CD4-positive, alpha-beta T cell treated with Interleukin-2 at 100 ng/mL for 4 hours (primary cell): ENCODE measurements around the gene RASGRP1.

Experiments
- DNase-seq: peaks from one replicate; pipeline ENCODE4 v3.0.0-alpha.2; 2020; ENCODE audit warnings: low spot score

The RASGRP1 gene

DNA sequence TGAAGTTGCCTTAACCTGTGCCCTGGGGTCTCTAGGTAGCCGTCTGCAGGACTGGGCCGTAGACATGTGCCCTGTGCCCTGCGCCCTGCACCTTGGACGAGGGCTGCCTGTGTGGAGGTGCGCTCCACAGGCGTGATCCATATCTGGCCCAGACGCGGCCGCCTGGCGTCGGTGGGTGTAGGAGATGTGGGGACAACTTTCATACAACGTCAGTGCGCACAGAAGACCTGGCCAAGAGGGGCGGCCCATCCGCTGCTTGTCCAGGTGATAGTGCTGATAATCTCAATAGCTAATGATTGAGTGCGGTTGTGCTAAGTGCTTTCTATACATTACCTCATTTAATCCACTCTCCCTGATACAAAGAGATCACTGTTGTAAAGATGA lies 665 bp upstream of the RASGRP1 start:
- DNase-seq: no peak

DNA sequence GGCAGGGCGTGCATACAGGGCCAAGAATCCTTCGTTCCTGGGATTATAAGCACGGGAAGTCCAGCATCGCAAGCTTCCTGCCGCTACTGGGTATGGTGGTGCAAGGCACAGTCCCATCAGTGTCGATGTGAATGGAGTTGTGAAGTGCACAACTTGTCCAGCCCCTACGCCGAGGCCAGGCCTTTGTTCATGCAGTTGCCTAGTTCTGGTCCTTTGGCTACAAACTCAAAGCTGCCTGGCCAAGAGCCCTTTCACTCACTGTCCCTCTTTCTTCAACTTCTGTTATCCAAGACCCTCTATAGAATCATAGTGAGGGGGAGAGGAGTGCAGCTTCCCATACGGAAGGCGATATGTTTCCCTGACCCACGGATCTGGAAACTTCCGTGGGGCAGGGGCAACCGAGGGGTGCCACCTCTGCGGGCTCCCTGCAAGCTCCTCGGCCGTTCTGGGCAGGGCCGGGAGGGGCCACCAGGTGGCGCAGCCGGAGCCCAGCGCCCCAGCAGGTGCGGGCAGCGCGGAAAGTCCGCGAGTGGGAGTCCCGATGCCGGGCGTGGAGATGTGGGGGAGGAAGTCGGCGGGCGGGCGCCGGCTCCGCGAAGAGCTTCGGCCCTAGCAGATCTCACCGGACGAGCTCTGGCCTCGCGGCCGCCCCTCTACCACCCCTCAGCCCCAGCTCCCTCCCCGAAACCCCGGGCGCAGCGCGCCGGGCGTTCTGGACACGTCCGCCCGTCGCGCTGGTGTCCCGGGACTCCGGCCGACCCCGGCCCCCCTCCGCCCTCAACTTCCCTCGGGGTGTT lies 693 bp downstream of the RASGRP1 start:
- peak; percentile 91 for DNase-seq

DNA sequence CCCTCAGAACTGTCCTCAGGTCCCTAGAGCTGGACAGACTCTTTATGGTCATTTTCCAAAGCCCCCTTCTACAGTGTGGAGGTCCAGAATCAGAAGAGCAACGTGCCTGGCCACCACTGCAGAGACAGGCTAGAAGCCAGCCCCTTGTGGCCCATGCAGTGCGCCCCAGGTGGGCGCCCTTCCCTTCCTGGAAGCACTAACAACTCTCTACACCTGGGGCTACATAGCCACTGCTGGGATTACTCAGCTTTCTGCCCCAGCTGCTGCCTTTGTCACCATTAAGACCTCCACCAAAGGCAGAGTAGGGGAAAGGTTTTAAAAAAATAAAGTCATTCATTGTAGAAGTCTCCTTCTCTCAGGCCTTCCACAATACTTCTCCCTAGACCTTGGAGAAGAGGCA lies 2.3 kb downstream of the RASGRP1 start:
- DNase-seq: peak; percentile 40

DNA sequence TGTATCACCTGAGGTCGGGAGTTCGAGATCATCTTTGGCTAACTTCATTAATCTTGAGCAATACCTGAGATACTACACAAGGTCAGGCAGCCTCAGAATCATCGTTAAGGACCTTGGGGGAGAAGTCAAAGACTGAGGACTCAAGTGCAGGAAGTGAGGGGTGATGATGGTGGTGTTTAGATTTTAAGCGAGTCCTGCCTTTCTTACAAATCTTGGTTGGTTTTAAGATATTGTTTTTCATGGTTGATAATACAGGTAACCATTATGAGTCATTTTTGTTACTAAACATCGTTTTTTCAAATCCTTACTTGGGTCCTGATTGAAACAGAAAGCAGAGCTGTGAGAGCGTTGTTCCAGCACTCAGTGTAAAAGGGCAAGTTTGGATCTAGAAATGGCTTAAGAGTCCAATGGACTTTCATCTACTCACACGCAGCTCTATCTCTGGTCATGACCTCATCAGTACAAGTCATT lies 4.1 kb downstream of the RASGRP1 start:
- peak; percentile 72 for DNase-seq

DNA sequence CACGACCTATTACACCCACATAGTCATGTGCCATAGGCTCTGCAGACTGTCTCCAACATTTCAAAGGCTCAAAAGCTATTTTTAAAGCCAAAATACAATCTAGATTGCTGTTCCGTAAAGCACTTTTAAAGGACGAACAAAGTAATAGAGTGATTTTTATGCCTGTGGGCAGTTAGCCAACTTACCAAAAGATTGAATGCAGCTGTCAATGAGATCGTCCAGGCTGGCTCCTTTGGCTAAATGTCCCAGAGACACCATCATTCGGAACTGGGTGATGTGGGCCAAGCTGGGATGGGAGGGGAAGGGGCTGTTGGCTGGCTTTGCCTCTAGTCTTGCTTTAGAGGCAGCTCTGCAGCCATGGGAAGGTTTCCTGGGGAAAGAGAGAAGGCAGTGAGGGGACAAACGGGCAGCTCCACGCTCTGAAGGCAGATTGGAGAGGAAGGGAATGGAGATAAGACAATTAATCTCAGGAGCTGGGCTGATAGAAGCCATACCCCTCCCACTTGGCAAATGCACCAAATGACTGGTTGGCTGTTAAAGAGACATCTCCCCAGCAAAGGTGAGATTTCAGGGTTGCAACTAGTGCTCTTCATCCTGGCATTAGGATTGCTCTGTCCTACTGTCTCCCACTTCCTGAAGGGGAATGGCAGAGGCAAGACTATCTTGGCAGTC lies 4.8 kb downstream of the RASGRP1 start:
- DNase-seq: no peak

DNA sequence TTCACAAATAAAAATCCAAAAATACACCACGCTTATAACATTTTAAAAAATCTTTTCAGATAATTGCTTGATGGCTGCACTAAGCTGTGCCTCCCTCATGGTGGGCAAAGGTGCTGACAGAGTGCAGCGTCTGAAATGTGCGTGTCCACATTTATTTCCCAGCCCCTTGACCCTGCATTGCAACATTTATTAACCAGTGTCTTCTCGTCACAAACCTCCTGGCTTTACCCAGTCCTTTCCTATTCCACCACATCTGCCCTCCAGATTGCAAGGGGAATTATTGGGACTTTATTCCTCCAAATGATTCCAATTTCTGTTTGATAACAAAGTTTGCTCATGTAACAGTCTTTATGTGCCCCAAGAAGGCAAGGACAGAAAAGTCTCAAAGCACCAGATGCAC lies 5.5 kb downstream of the RASGRP1 start:
- DNase-seq: no peak

DNA sequence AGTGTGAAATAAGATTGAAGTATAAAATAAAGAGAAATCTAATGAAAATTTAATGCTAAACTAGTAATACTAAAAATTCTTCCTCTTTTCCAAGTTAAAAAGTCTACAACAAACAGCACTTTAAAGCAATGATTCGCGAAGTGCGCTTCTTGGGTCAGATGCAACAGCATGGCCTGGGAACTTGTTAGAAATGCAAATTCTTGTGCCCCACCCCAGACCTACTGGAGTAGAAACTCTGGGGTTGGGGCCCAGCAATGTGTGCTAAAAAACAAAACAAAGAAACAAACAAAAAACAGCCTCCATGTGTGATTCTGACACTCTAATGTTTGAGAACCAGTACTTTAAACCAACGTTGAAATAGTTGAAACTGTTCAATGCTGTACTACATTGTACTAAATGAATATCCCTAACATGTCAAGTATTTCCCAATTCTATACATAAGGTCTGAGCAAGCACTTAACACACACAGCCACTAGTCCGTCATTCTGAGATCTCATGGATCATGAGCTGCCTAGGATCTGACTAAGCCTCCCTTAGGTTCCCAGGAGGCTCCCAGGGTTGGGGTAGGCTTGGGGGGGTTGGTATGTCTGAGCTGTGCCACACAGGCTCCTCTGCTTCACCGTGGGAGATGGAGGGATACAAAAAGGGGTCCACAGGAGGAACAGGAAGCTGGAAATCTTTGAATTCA lies 6.1 kb downstream of the RASGRP1 start:
- DNase-seq: no peak

DNA sequence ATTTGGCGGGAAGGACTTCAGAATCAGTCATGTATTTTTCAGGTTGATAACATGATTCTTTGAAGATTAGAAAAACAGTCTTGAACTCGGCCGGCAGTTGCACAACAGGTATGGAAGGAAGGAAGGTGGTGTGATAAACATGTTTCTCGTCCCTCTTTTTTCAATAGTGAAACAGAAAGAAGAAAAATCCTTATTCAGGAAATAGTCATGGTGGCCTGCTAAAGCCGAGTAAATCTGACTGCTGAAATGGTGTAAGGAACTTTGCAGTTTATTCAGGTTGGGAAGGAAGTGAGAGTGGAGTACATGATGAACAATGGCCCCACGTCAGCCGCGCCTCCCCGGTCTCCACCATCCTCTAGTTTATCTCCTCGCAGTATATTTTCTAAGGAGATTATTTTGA lies 6.7 kb downstream of the RASGRP1 start:
- DNase-seq: no peak

DNA sequence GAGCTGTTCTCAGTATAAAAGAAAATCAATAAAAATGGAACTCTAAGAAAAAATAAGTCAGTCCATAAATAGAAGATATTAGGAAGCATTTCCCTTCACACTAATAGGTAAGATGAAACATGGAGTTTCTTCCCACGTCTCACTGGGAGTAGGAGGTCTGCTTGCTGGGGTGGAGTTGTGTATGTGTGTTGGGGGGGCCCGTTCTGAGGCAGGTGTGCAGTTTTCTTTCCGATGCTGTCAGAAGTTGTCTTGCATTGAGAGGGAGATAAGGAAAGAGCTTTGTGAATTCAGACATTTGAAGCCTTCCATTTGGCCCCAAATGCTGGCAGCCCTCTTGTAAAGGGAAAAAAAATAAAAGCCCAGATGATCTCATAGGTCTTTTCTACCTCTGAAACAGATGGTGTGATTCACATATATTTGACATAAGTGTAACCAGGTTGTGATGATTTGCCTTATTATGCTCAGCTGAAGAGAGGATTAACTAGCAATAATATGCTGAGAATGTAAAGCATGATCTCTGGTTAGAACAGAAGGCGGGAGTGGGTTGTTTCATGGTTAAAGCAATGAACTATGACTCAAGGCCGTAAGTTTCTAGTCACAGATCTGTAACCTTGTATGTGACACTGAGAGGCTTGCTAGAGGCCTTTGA lies 8.8 kb downstream of the RASGRP1 start:
- peak; percentile 79 for DNase-seq

DNA sequence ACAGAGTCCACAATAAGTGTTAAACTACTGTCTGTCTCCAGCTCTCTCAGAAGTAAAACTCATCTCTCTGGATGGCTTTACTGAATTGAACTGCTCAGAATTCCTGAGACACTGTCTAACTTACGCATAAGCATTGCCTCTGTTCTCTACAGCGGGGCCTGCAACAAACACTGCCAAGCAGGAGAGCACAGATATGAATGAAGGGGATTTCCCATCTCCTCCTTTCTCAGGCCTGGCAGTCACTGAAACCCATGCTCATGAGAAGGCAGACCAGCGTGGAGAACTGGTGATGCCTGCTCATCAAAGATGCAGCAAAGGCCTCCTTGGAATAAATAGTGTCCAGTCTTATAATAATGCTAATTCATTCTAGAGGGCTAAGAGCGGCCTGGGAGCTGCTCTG lies 10.3 kb downstream of the RASGRP1 start:
- peak; percentile 61 for DNase-seq

DNA sequence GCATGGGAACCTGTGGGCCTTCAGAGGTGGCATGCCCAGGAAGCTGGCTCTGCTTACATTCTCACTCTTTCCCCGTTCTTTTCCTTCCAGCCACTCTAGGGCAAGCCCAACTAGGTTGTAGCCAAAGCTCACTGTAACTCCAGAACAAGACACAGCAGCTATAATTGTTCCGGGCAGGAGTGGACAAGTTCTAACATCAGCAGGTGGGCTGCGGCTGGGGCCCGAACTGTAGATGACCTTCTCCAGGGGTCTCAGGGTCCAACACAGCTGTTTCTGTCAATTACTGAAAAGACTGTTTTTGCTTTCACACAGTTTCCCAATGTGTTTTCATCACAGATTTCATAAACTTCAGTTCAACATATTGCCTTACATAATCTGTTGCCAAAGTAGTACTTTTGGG lies 11.5 kb downstream of the RASGRP1 start:
- DNase-seq: no peak

DNA sequence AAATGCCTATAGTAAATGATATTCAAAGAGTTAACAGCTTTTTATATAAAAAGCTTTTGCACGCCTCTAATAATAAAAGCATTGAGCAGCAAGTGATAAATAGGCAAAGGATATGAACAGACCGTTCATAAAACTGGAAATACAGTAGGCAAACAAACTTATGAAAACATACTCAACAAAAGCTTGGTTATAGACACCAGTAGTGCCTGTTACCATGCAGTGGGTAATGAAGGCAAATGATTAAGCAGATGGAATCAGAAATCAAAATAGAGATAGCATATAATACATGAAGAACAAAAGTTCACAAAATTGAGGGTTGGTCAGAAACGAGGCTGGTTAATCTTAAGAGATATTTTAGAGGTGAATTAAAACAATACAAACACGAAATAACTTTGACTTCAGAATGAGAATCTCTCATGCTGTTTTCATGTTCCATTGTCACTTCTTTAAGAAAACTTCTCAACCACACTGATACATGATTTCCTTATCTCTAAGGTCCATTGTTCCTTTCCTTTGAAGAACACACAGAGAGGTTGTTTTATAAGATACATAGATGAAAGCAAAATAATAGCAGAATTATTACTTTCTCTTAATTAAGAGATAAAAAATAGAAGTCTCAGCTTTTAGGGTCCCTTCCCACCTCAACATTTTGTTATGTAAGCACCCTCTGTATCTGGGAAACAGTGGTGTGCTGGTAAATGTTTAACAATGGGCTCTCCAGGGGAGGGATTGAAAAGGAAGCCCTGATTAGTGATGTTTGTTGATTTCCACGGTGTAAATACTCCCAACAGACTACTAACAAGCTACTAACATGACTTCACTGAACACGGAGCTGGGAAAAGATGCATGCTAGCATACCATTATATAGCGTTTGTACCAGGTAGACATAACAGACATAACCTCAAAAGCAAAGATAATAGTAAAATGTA lies 12.6 kb downstream of the RASGRP1 start:
- no peak for DNase-seq

DNA sequence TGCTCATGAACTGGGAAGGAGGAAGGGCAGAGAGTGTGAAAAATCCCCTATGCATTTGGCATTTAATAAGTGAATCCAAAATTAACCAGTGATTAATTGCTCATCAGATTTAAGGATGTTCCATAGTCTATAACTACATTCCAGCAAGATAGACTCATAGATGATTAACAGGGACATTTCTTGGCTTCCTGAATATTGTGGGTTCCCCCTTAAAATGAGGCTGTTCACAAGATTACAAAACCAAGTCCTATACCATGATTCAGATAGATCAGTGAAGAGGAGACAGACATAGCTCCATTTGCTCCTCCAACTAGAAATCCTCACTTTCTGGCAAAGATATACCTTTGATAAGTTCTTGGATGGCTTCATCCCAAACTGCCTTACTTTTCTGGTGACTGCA lies 15.4 kb downstream of the RASGRP1 start:
- DNase-seq: no peak

DNA sequence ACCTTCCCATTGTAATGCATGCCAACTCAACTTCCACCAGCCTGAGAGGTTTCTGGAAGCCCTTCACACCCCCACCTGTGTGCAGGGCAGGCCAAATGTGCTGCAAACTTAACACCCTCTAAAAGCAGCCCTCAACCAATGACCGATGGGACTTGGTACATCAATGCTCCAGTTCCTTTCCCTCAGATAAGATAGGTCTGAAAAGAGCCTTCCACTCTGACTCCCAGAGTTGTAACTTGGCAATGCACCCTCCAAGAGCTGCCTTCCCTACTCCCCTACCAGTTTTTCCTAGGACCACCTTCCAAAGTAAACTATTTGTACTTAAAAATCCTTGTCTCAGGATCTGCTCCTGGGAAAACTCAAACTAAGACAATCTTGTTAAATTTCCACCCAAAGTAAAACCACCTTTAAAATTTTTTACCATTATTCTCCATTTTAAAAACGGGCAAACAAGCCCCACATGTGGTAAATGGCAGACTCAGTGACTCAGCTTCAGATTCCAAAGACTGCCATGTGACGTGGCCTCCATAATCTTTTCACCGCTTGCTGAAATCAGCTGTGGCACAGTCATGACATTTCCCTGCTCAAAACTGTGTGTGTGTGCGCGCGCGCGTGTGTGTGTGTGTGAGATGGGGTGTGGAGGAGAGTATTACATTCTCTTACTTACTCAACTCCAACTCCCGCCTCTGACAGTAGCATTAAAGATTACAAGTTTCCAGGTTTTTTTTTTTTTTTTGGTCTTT lies 17.2 kb downstream of the RASGRP1 start:
- peak; percentile 36 for DNase-seq

DNA sequence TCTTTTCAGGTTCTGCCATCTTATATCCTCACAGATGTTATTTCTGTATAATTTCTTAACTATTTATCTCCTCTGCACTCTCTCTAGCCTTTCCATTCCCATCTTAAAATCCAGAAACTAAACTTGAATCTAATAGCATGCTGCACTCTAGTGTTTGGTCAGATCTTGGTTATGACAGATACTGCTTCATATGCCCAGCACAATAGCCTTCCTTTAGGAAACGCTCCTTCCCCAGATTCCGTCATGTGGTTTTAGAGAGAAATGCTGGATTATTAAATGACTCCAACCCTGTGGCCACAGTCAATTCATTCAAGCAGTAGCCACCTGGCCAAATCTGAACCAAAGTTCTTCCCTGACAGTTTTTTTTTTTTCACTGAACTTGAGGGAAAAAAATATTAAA lies 19.4 kb downstream of the RASGRP1 start:
- no peak for DNase-seq

DNA sequence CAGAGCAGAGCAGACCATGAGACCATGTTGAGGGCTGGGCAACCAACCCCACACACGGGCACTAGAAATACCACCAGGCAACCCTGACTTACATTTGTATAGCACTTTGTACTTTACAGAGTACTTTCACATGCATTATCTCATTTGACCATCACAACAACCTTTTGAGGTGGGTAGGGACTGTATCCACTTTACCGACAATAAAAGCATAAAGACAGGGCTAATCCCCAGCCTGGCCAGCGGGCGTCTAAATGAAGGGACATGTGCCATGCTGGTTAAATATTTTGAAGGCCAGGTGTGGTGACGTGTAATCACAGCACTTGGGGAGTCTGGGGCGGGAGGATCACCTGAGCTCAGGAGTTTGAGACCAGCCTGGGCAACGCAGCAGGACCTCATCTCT lies 23.6 kb downstream of the RASGRP1 start:
- DNase-seq: no peak

DNA sequence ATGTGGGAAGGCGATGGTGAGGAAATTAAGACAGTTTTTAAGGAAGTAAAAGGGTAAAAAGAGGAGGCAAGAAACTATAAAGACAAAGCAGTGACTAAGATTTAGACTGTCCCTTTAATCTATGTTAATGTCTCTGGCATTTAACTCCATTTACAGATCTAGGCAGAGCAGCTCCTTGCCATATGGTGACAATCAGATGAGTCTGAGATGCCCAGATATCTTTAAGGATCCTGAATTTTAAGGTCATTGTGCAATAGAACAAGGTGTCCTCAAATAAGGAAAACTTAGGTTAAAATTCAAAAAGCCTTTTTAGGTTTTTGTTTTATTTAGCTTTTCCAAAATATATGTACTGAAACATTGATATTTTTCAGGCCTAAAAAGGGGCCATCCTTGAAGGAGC lies 24.1 kb downstream of the RASGRP1 start:
- DNase-seq: no peak

DNA sequence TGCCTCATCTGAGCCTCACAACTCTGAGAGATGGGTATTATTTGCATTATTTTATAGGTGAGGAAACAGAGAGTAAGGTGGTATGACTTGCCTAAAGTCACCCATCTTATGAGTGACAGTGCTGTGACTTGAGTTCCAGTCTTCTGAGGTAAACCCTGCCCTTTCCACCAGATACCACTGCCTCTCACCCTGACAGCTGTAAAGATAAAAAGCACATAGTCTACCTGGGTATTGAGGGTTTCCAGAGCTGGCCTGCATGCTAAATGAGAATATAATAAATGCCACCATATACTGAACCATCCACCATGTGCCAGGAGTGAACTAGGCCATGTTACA lies 25.6 kb downstream of the RASGRP1 start:
- no peak for DNase-seq

DNA sequence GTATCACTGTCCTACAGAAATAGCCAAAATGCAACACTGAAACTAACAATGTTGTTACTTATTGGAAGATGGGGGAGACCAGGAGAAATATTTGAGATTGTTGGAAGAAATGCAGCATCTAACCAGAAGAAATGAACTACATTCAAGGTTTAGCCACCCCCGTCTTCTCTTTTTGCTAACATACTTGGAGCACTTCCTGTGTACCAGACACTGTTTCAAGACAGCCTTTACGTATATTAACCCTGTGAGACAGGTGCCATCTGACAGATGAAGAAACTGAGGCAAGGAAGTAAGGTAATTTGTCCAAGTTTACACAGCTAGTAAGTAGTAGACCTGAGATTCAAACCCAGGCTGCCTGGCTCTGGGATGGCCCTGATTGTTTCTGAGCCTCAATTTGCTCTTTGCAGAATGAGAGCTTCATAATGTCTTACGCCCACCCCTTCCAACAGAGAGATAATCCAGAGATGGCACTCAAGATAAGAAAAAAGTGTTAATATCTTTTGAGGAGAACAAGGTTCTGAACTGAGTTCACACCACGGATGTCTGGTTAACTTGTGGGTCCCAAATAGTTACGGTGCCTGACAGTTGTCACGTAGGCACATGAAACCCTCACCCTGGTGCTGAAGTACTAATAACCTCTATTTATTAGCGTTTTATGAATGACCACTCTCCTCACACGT lies 26.1 kb downstream of the RASGRP1 start:
- no peak for DNase-seq

DNA sequence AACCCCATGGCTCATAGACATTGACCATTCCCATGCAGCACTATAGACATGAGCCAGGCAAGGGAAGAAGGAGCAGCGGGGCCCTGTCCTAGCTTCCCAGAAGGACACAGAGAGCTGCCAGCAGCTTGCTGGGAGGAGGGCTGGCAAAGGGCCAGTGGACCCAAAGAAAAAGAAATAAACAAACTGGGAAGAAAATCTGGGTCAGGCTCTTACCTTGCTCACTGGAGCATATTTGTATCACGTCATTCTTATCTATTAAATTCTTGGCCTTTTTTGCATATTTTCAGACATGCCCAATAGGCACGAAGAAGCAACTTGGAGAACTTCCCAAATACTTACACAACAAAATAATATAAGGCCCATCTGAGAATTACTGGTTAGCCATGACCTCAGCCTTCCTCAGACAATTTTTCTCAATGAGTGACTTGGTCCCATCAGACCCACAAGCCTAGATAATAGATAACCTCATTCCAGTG lies 28.4 kb downstream of the RASGRP1 start:
- DNase-seq: no peak
